ENCODE results near the gene ABCA1.

DNA sequence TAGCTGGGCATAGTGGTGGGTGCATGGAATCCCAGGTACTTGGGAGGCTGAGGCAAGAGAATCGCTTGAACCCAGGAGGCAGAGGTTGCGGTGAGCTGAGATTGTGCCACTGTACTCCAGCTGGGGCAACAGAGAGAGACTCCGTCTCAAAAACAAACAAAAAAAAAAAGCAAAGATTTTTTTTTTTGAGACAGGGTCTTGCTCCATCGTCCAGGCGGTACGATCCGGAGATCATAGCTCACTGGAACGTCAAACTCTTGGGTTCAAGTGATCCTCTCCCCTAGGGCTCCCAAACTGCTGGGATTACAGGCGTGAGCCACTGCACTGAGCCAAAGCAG, 37.6 kb downstream of the ABCA1 start:
- TF ChIP-seq, protein P1, sequence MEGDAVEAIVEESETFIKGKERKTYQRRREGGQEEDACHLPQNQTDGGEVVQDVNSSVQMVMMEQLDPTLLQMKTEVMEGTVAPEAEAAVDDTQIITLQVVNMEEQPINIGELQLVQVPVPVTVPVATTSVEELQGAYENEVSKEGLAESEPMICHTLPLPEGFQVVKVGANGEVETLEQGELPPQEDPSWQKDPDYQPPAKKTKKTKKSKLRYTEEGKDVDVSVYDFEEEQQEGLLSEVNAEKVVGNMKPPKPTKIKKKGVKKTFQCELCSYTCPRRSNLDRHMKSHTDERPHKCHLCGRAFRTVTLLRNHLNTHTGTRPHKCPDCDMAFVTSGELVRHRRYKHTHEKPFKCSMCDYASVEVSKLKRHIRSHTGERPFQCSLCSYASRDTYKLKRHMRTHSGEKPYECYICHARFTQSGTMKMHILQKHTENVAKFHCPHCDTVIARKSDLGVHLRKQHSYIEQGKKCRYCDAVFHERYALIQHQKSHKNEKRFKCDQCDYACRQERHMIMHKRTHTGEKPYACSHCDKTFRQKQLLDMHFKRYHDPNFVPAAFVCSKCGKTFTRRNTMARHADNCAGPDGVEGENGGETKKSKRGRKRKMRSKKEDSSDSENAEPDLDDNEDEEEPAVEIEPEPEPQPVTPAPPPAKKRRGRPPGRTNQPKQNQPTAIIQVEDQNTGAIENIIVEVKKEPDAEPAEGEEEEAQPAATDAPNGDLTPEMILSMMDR (conservative IDR thresholded peaks at IDR 0.05; ENCODE audit: low read depth, low read length), result no peak
- no peak for TF ChIP-seq POLR2A (IDR thresholded peaks at IDR 0.05; ENCODE audit: low read depth, low read length)
- TF ChIP-seq, protein P2, sequence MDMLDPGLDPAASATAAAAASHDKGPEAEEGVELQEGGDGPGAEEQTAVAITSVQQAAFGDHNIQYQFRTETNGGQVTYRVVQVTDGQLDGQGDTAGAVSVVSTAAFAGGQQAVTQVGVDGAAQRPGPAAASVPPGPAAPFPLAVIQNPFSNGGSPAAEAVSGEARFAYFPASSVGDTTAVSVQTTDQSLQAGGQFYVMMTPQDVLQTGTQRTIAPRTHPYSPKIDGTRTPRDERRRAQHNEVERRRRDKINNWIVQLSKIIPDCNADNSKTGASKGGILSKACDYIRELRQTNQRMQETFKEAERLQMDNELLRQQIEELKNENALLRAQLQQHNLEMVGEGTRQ (IDR thresholded peaks at IDR 0.05; ENCODE audit: low read depth, low read length), result no peak
- TF ChIP-seq SMC3 (IDR thresholded peaks at IDR 0.05; ENCODE audit: low read depth, low read length), result no peak
- TF ChIP-seq RAD21 (IDR thresholded peaks at IDR 0.05; ENCODE audit: low read length), result no peak
- TF ChIP-seq MAZ (IDR thresholded peaks at IDR 0.05; ENCODE audit: borderline replicate concordance, low read depth, low read length), result no peak
- no peak for TF ChIP-seq FOS (IDR thresholded peaks at IDR 0.05; ENCODE audit: low read depth, low read length)
- no peak for TF ChIP-seq MXI1 (IDR thresholded peaks at IDR 0.05; ENCODE audit: borderline replicate concordance, low read depth, low read length)
- TF ChIP-seq BHLHE40 (IDR thresholded peaks at IDR 0.05; ENCODE audit: low read depth, low read length), result no peak
- TF ChIP-seq RFX5 (IDR thresholded peaks at IDR 0.05; ENCODE audit: low read depth, low read length), result no peak
- no peak for TF ChIP-seq CEBPB (IDR thresholded peaks at IDR 0.05; ENCODE audit: low read depth, low read length)
